H1 (cell line): ENCODE measurements around the gene DYNC1LI1. TPM values are rescaled to one million over a fixed set of nuclear protein-coding genes. Genes with fewer than 3 reads are reported as not detected.

Experiments used
- CTCF ChIA-PET: fragments of 300-600 bp; sonication (Branson Sonifier 250); formaldehyde crosslinking; loops from one replicate; lab custom pipeline; 2021; ENCODE audit not compliant: partially characterized antibody; lab: Charles Lee
- POLR2A ChIA-PET: fragments of 300-600 bp; sonication (Branson Sonifier 250); formaldehyde crosslinking; loops from one replicate; lab custom pipeline; 2021; ENCODE audit warnings: inconsistent platforms; ENCODE audit not compliant: partially characterized antibody; lab: Charles Lee
- DNase-seq, 2 experiments: peaks; one replicate each; pipeline versions ENCODE4 v3.0.0 to v3.0.0-alpha.2; 2010 to 2022; ENCODE audit warnings: low spot score in 2 of 2, low read depth in 1 of 2, mixed read lengths in 1 of 2
- FAIRE-seq: peaks from 2 replicates; lab custom pipeline; 2011; peaks lifted over from hg19 to GRCh38; lab: Jason Lieb, UNC
- H2AFZ ChIP-seq: 2 replicates; pipeline ENCODE4 v1.8.1; 2012; ENCODE audit warnings: low read length, inconsistent platforms
- H2AK5ac ChIP-seq: 2 replicates; pipeline ENCODE4 v1.6.1; 2013; ENCODE audit warnings: low read depth, low read length
- H2BK120ac ChIP-seq: replicated peaks from 2 replicates; pipeline ENCODE3; 2013; ENCODE audit warnings: low read depth, low read length, inconsistent platforms
- H2BK12ac ChIP-seq: 2 replicates; pipeline ENCODE4 v1.6.1; 2013; ENCODE audit warnings: low read depth, low read length
- H2BK15ac ChIP-seq: 2 replicates; pipeline ENCODE4 v1.6.1; 2013; ENCODE audit warnings: low read length
- H2BK20ac ChIP-seq: 2 replicates; pipeline ENCODE4 v1.6.1; 2013; ENCODE audit warnings: low read length
- H2BK5ac ChIP-seq: 2 replicates; pipeline ENCODE4 v1.6.1; 2013; ENCODE audit warnings: low read depth, low read length
- H3K14ac ChIP-seq: 2 replicates; pipeline ENCODE4 v1.6.1; 2013; ENCODE audit warnings: inconsistent platforms; ENCODE audit not compliant: insufficient read length
- H3K18ac ChIP-seq: 2 replicates; pipeline ENCODE4 v1.6.1; 2013; ENCODE audit warnings: low read length; ENCODE audit errors: extremely low read depth
- H3K23ac ChIP-seq: 2 replicates; pipeline ENCODE4 v1.6.1; 2013; ENCODE audit warnings: inconsistent platforms; ENCODE audit not compliant: insufficient read length
- H3K23me2 ChIP-seq: 2 replicates; pipeline ENCODE4 v1.6.1; 2013; ENCODE audit warnings: low read depth, low read length
- H3K27ac ChIP-seq: 2 replicates; pipeline ENCODE4 v1.6.1; 2011; ENCODE audit warnings: low read depth, low read length, inconsistent platforms
- H3K27me3 ChIP-seq, 4 experiments: replicated peaks in 1 of 4; 1 replicate in 1 of 4; 2 replicates in 3 of 4; pipeline versions ENCODE4 v1.6.1 to v1.8.1; 2011 to 2013; ENCODE audit warnings: low read length in 3 of 4, mild to moderate bottlenecking in 3 of 4, inconsistent platforms in 2 of 4, mixed read lengths in 2 of 4, moderate library complexity in 1 of 4; ENCODE audit not compliant: control insufficient read depth in 3 of 4, insufficient read depth in 3 of 4; ENCODE audit errors: extremely low read depth in 1 of 4
- H3K36me3 ChIP-seq, 4 experiments: 2 replicates each; pipeline versions ENCODE4 v1.6.1 to v1.8.1; 2011 to 2013; ENCODE audit warnings: mild to moderate bottlenecking in 4 of 4, low read length in 3 of 4, moderate library complexity in 2 of 4, control low read depth in 1 of 4, inconsistent platforms in 1 of 4; ENCODE audit not compliant: insufficient read depth in 4 of 4, control insufficient read depth in 2 of 4
- H3K4ac ChIP-seq: replicated peaks from 2 replicates; pipeline ENCODE3; 2013; ENCODE audit warnings: low read length, low read depth, mixed read lengths, inconsistent platforms; ENCODE audit not compliant: insufficient read length
- H3K4me1 ChIP-seq, 4 experiments: replicated peaks in 1 of 4; 1 replicate in 1 of 4; 2 replicates in 3 of 4; pipeline versions ENCODE4 v1.6.1 to v1.8.1; 2011 to 2013; ENCODE audit warnings: low read length in 3 of 4, inconsistent platforms in 2 of 4, mixed read lengths in 1 of 4; ENCODE audit not compliant: insufficient read depth in 4 of 4, control insufficient read depth in 3 of 4
- H3K4me2 ChIP-seq, 2 experiments: 2 replicates each; pipeline versions ENCODE4 v1.6.1 to v1.8.1; 2011 to 2013; ENCODE audit warnings: low read depth in 2 of 2, low read length in 2 of 2, control low read depth in 1 of 2, inconsistent platforms in 1 of 2, mild to moderate bottlenecking in 1 of 2; ENCODE audit not compliant: insufficient read depth in 1 of 2
- H3K4me3 ChIP-seq, 4 experiments: fragments of 200-600, 300-600 bp in 1 of 4; sonication (generic), shearing (Covaris generic), sonication (Bioruptor Twin) in 1 of 4; 2 replicates each; pipeline versions ENCODE4 v1.5.1 to v1.8.1; 2011 to 2016; ENCODE audit warnings: low read length in 4 of 4, low read depth in 3 of 4, control low read depth in 2 of 4, inconsistent platforms in 2 of 4, mild to moderate bottlenecking in 2 of 4, mixed read lengths in 1 of 4, moderate library complexity in 1 of 4; ENCODE audit not compliant: insufficient read depth in 2 of 4; ENCODE audit errors: extremely low read depth in 1 of 4
- H3K56ac ChIP-seq: replicated peaks from 2 replicates; pipeline ENCODE3; 2013; ENCODE audit warnings: low read depth, mild to moderate bottlenecking, mixed read lengths, low read length, inconsistent platforms; ENCODE audit not compliant: insufficient read length
- H3K79me1 ChIP-seq: 2 replicates; pipeline ENCODE4 v1.6.1; 2013; ENCODE audit warnings: low read depth, low read length, control low read depth
- H3K79me2 ChIP-seq, 2 experiments: 2 replicates each; pipeline versions ENCODE4 v1.6.1 to v1.8.1; 2012 to 2013; ENCODE audit warnings: low read length in 2 of 2, mild to moderate bottlenecking in 2 of 2, inconsistent platforms in 1 of 2; ENCODE audit not compliant: insufficient read depth in 2 of 2, control insufficient read depth in 1 of 2
- H3K9ac ChIP-seq, 4 experiments: replicated peaks in 1 of 4; 1 replicate in 1 of 4; 2 replicates in 3 of 4; pipeline versions ENCODE4 v1.6.1 to v1.8.1; 2011 to 2013; ENCODE audit warnings: low read depth in 3 of 4, low read length in 3 of 4, control low read depth in 2 of 4, mild to moderate bottlenecking in 2 of 4, moderate library complexity in 2 of 4, inconsistent platforms in 1 of 4; ENCODE audit errors: extremely low read depth in 1 of 4
- H3K9me3 ChIP-seq, 2 experiments: 2 replicates each; pipeline versions ENCODE4 v1.6.1 to v1.8.1; 2012 to 2013; ENCODE audit warnings: mild to moderate bottlenecking in 2 of 2, moderate library complexity in 2 of 2, control low read depth in 1 of 2, inconsistent platforms in 1 of 2, low read depth in 1 of 2, low read length in 1 of 2, mixed read lengths in 1 of 2; ENCODE audit not compliant: insufficient read depth in 2 of 2
- H4K20me1 ChIP-seq, 2 experiments: replicated peaks in 1 of 2; 2 replicates each; pipeline versions ENCODE3 to v1.8.1; 2011 to 2013; ENCODE audit warnings: inconsistent platforms in 2 of 2, low read length in 2 of 2, mild to moderate bottlenecking in 1 of 2; ENCODE audit not compliant: insufficient read depth in 2 of 2, control insufficient read depth in 1 of 2
- H4K5ac ChIP-seq: 2 replicates; pipeline ENCODE4 v1.6.1; 2013; ENCODE audit warnings: low read length, low read depth, mixed read lengths, inconsistent platforms; ENCODE audit not compliant: insufficient read length
- H4K8ac ChIP-seq: 2 replicates; pipeline ENCODE4 v1.8.0; 2013; ENCODE audit warnings: mild to moderate bottlenecking, moderate library complexity, low read length, inconsistent platforms; ENCODE audit not compliant: insufficient read depth; ENCODE audit errors: extremely low read depth
- H4K91ac ChIP-seq: replicated peaks from 2 replicates; pipeline ENCODE3; 2013; ENCODE audit warnings: low read length, mixed read lengths, inconsistent platforms; ENCODE audit not compliant: insufficient read length
- CBX8 ChIP-seq: fragments of 300-800, 300-1000 bp; sonication (generic); IDR thresholded peaks from 2 replicates; pipeline ENCODE4 v1.7.1; 2016; ENCODE audit warnings: low read depth, low read length, borderline replicate concordance
- CEBPB ChIP-seq: IDR thresholded peaks from 2 replicates; pipeline ENCODE4 v1.6.1; 2012; ENCODE audit warnings: low read depth, low read length
- GABPA ChIP-seq: IDR thresholded peaks from 2 replicates; pipeline ENCODE4 v1.6.1; 2011; ENCODE audit warnings: mild to moderate bottlenecking, low read length, moderate library complexity, borderline replicate concordance; ENCODE audit not compliant: insufficient read depth
- SRF ChIP-seq: IDR thresholded peaks from 2 replicates; pipeline ENCODE4 v1.6.1; 2011; ENCODE audit warnings: mild to moderate bottlenecking, low read depth, low read length, moderate library complexity
- WGBS, 2 experiments: shearing (Covaris generic) in 1 of 2; methylation state at CpG; one replicate each; pipeline versions ENCODE4 v1.1.6 to v1.1.7; 2013 to 2015; ENCODE audit warnings: low lambda C conversion rate in 2 of 2, mixed read lengths in 2 of 2, inconsistent platforms in 1 of 2, low coverage in 1 of 2, missing lambda C conversion rate in 1 of 2; ENCODE audit not compliant: insufficient replicate concordance in 2 of 2, insufficient coverage in 1 of 2, insufficient read length in 1 of 2; ENCODE audit errors: extremely low coverage in 1 of 2, missing lambda C conversion rate in 1 of 2; 5-methylcytosine and 5-hydroxymethylcytosine counted together
- polyA plus RNA-seq, 7 experiments: library from polyadenylated mRNA; depleted of rRNA in 3 of 7; stranded (reverse) in 5 of 7; unstranded in 2 of 7; fragments of >200 nt in 5 of 7; fragments of 200-250 nt in 2 of 7; gene quantifications; 1 replicate in 5 of 7; 2 replicates in 1 of 7; 4 replicates in 1 of 7; pipeline versions ENCODE4 v1.2.1 to v1.2.3, GENCODE V29; 2011 to 2013; ENCODE audit warnings: missing spikeins in 2 of 7, mixed read lengths in 2 of 7
- total RNA-seq: library from RNA; stranded (reverse); fragmentation: NEBNext Ultra II Directional; extraction: Animal tissue kit (Norgen Biotek cat#: 25700); gene quantifications from 2 replicates; pipeline ENCODE4 v1.2.1, GENCODE V29; 2021

The DYNC1LI1 gene
- total and polyA plus RNA-seq, 2 of the 8 experiments (the other 6 are each of a cell fraction or from before 2014, with no cell fraction given), result 13.6 to 45.1 TPM

DNA sequence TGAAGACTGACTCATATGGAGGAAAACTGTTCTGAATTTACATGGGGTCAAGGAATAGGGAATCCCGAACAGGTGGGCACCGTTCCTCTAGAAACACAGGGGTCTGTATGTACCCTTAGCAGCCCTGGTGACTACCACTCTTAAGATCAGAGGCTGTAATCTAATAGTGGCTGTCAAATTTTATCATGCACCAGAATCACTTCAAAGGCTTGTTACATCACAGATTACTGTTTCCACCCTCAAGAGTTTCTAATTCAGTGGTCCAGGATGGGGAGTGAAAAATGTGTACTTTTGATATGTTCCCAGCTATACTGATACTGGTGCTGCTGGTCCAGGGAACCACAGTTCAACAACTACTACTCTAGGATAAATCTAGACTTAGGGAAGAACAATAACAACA, 27.9 kb downstream of the DYNC1LI1 start:
- no peak for FAIRE-seq
- H3K23me2 ChIP-seq, result no peaks in the 10 kb centered on the region
- no peak overlapping the region for H3K14ac ChIP-seq
- H3K9me3 ChIP-seq, result no peaks in the 10 kb centered on the region
- no peak for DNase-seq
- no peak overlapping the region for H3K9ac ChIP-seq
- no peaks in the 10 kb centered on the region for H3K79me1 ChIP-seq
- CTCF ChIA-PET, result no interaction called here
- H3K23ac ChIP-seq, result no peak overlapping the region
- no peak overlapping the region for H3K56ac ChIP-seq
- H3K4me3 ChIP-seq, result no peak overlapping the region
- no peak overlapping the region for H3K27ac ChIP-seq
- no peak overlapping the region for H3K4ac ChIP-seq
- H2AFZ ChIP-seq, result no peak overlapping the region
- no peak overlapping the region for H4K5ac ChIP-seq
- H2AK5ac ChIP-seq, result no peak overlapping the region
- peaks cover 2 to 25% (median 3%) of the 10 kb centered on the region in 4 experiments; a peak in 5 of 8 replicates for H3K36me3 ChIP-seq
- no peak overlapping the region for H3K4me2 ChIP-seq
- no peak overlapping the region for H4K8ac ChIP-seq
- H3K18ac ChIP-seq, result no peak overlapping the region
- no peaks in the 10 kb centered on the region for H3K4me1 ChIP-seq
- POLR2A ChIA-PET, result interaction anchor here (0.6 kb wide), 1 partner anchor 226 kb away, joined by 3 read pairs; no protein-coding TSS in a partner anchor
- no peaks in the 10 kb centered on the region for H3K27me3 ChIP-seq
- no peak overlapping the region for H2BK12ac ChIP-seq
- no peak overlapping the region for H2BK20ac ChIP-seq
- TF ChIP-seq GABPA, result no peak
- no peak for TF ChIP-seq CBX8
- TF ChIP-seq CEBPB, result no peak
- no peak for TF ChIP-seq SRF
- WGBS, 2 experiments, result 100% methylated on average over 2 of the region's 2 CpGs; no CpG with 5 or more reads in 1 of the 2 experiments
- no peak overlapping the region for H2BK120ac ChIP-seq
- no peak overlapping the region for H4K91ac ChIP-seq
- peaks cover 0 to 20% of the 10 kb centered on the region in 2 experiments; a peak in 2 of 4 replicates for H3K79me2 ChIP-seq
- no peak overlapping the region for H2BK15ac ChIP-seq
- H2BK5ac ChIP-seq, result no peak overlapping the region
- H4K20me1 ChIP-seq, result peaks cover 0 to 2% of the 10 kb centered on the region in 2 experiments
